Stimulated activated naive CD4-positive, alpha-beta T cell treated with Interleukin-2 at 50 U/mL for 16 hours (primary cell): Measurements from ENCODE around the gene TGFBR2.
"Not testable (repeated sequence)": the region's sequence is repeated elsewhere in the genome, so short reads cannot be mapped to it uniquely, and the experiment has no call there.

Experiments used
- DNase-seq: peaks from one replicate; lab custom pipeline; 2025; lab: John Stamatoyannopoulos, UW

The TGFBR2 gene

GRCh38 chr3:30657914-30658313 is 51.5 kb downstream of the TGFBR2 start:
- DNase-seq: peak; percentile 17

DNA sequence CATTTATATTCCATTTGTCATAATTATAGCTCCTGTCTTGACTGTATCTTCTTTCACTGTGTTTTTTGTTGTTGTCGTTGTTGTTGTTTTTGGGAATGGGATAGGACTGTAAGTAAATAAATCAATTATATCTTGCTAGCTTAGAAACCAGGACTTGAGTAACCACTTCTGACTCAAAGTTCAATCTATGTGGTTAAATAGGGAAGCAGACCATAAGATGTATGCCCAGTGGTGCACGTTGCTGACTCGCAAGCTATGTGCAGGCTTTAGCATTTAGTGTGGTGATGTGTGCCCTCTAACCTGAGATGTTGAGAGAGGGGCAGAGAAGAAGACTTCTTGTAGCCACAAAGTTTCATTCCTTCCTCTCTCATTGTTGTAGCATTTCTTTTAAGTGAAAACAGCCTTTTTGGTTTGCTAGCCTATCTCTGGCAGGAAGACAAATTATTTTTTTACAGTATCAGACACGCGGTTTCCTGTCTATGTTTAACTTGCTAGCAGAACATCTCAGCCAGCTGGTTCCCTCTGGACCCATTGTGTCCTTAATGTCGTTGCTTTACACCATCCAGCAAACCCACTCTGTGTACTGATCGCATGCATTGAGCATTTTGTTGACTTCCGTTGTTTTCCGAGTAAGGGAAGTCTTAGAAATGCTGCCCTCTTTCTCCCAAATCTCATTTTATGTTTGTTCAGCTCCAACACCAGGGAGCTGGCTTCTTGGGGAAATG is 52.1 kb downstream of the TGFBR2 start:
- peak; percentile 43 for DNase-seq

- DNase-seq: no peak
Observed at GRCh38 chr3:30659270-30660130, 53.1 kb downstream of the TGFBR2 start.

- no peak for DNase-seq
Observed at GRCh38 chr3:30660136-30660535, 53.7 kb downstream of the TGFBR2 start.

GRCh38 chr3:30660656-30661055 is 54.3 kb downstream of the TGFBR2 start:
- no peak for DNase-seq

- no peak for DNase-seq
Observed at GRCh38 chr3:30661098-30661873, 54.9 kb downstream of the TGFBR2 start.

GRCh38 chr3:30662836-30663235 is 56.4 kb downstream of the TGFBR2 start:
- DNase-seq: no peak

DNA sequence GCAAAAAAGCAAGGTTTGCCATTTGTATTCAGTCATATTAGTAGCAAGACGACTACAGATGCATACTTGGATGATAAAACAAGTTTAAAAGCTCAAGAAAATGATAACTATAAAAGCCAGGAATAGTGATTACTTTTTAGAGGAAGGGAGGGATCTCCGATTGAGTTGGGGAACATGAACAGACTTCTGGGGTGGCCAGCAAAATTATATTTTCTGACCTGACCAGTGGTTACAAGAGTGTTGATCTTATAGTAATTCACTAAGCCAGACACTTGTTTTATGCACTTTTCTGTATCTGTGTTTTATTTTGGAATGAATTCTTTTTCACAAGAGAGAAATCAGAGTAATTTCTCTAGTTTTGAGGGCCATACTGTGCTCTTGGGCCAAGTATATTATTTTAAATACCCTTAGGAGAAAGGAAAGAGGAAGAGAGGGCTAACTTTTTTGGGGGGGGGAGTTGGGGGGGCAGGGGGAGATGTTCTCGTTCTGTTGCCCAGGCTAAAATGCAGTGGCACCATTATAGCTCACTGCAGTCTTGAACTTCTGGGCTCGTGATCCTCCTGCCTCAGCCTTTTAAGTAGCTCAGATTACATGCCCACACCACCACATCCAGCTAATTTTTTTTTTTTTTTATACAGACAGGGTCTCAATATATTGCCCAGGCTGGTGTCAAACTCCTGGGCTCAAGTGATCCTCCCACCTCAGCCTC is 57.3 kb downstream of the TGFBR2 start:
- no peak for DNase-seq

- no peak for DNase-seq
Observed at GRCh38 chr3:30664459-30664858, 58.1 kb downstream of the TGFBR2 start.

DNA sequence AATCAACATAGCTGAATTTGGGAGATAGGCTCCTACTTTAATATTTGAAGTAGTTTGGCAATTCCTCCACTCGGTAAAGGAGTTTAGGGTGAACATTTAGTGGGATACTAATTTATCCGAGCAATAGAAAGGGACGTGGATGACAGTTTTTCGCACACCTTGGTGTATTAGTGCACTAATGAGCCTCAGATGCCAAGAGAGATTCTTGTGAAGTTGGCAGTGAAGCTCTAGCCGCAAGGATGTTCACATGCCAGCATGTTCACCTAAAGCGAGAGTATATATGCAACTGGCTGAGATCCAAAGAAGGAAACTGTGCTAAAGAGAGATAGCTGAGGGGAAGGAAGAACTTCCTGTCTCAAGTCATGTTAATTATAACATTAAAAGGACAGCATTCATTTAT is 58.5 kb downstream of the TGFBR2 start:
- no peak for DNase-seq

- DNase-seq: no peak
Observed at GRCh38 chr3:30665539-30665938, 59.1 kb downstream of the TGFBR2 start.

DNA sequence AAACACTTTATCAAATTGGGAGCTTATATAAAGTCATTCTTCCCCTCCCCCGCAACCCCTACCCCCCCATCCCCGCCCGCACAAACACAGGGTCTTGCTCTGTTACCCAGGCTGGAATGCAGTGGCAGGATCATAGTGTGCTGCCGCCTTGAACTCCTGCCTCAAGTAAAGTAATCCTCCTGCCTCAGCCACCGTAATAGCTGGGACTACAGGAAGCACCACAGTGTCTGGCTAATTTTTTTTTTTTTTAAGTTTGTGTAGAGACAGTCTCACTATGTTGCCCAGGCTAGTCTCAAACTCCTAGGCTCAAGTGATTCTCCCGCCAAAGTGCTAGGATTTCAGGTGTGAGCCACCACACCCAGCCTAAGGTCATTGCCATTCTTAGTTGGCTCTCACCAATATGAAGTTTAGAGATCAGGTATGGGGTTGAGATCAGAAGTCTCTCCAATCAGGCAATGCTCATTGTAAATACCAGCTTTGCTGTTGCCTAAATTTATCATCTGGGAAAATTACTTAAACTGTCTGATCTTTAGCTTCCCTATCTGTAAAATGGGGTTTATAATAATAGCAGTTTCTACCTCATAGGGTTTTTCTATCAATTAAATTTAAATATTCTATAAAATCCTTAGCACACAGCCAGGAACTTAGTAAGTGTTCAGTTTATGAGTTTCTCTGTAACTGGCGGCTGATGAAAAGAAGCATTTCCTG is 60.3 kb downstream of the TGFBR2 start:
- DNase-seq: no peak

DNA sequence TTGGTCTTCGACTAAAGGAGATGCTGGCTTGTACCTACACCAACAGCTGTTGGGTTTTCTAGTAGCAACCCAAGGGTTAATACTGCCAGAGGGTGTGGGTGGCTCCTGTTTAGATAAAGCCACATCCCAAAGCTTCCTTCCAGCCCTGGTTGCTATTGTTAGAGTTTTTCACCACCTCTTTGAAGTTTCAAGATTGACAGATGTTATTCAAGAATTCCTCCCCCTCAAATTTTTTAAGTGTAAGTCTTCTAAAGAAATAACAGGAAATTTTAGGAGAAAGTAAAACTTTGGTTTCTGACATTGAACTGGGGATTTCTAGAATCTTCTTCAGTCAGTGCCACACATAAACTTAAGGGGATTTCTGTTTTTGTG is 60.9 kb downstream of the TGFBR2 start:
- no peak for DNase-seq

DNA sequence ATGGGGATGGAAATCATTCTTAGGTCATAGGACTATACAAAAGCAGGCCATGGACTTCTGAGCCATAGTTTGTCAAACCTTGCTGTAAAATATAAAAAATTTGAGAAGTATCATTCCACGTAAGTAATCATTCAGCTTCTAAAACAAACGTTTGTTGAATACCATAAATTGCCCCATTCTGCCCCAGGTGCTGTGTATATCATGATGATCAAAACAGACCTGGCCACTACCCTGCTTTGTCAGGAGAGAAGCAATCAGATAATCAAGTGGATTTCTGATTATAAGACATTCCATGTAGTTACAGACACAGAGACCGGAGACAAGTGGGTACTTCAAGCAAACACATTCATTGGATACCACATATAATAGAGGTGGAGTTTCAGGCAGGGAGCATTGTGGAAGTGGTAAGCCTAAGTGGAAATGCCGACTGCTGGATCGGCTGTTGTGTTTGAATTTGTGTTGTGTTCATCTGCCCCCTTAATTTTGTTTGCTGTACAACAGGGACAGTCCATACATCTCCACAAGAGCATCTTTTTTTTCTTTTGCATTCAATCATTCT is 61.7 kb downstream of the TGFBR2 start:
- DNase-seq: no peak

GRCh38 chr3:30669360-30669934 is 63.0 kb downstream of the TGFBR2 start:
- not testable (repeated sequence) for DNase-seq

DNA sequence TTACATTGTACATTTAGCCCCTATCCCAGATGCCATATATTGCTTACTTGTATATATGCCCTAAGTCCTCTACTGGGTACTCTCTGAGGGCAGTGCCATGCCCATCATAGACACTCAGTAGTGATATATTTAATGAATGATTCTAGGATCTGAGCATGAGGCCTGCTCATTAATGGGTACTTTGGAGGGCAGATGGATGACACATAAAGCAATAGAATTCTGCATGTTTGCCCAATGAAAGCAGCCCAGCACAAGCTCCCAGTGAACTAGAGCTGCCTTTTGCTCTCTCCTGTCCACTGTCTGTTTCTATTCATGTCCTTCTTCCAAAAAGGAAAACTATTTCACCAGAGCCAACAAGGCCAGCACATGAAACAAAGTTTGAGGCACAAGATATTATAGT is 63.9 kb downstream of the TGFBR2 start:
- DNase-seq: no peak

GRCh38 chr3:30671527-30672286 is 65.3 kb downstream of the TGFBR2 start:
- DNase-seq: no peak

DNA sequence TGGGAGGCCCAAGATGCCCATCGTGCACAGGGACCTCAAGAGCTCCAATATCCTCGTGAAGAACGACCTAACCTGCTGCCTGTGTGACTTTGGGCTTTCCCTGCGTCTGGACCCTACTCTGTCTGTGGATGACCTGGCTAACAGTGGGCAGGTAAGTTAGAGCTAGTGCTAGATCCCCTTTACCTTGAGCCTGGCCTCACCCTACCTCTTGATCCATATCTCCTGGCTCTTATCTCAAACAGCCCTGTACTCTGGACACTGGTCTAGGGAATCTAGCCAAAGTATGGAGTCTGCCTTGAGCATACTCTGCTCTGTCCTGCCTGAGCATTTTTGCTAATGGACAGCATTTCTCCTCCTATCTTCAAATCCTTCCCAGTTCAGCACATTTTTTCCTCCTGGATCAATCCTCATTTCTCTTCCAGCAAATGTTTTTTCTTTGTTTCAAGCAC is 65.9 kb downstream of the TGFBR2 start:
- DNase-seq: no peak

DNA sequence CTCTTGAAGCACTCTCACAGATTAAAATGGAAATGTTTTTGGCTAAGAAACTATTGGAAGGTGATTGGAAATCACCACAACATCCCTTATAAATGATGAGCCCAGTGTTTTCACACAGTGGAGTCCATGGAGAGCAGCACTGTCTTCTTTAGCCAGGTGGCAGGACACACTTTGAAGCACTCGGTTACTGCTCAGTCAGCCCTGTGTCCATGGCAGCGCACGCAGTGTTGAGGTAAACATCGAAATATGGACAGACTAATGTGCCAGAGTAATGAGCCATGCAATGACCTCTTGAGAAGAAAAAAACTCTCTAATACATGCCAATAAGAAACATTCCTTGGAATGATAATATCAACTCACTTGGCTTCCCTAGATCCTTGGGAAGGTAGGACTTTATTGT is 66.6 kb downstream of the TGFBR2 start:
- no peak for DNase-seq
